Tracheal epithelial cell (primary cell): Measurements from ENCODE around the gene TNFRSF14. TPM values are rescaled to one million over a fixed set of nuclear protein-coding genes. Genes with fewer than 3 reads are reported as not detected.

ENCODE experiments used
- total RNA-seq: library from RNA; depleted of rRNA; stranded (reverse); fragments of >200 nt; gene quantifications from 2 replicates; pipeline ENCODE4 v1.2.1, GENCODE V29; 2014

TNFRSF14 gene
- 16.0 and 22.7 TPM in 2 replicates for total RNA-seq

GRCh38 chr1:2556277-2556677, at the start of gene TNFRSF14:
TSS of gene TNFRSF14 (plus strand) at chr1:2556371. CDS start at chr1:2556665, 294 bp downstream.

DNA sequence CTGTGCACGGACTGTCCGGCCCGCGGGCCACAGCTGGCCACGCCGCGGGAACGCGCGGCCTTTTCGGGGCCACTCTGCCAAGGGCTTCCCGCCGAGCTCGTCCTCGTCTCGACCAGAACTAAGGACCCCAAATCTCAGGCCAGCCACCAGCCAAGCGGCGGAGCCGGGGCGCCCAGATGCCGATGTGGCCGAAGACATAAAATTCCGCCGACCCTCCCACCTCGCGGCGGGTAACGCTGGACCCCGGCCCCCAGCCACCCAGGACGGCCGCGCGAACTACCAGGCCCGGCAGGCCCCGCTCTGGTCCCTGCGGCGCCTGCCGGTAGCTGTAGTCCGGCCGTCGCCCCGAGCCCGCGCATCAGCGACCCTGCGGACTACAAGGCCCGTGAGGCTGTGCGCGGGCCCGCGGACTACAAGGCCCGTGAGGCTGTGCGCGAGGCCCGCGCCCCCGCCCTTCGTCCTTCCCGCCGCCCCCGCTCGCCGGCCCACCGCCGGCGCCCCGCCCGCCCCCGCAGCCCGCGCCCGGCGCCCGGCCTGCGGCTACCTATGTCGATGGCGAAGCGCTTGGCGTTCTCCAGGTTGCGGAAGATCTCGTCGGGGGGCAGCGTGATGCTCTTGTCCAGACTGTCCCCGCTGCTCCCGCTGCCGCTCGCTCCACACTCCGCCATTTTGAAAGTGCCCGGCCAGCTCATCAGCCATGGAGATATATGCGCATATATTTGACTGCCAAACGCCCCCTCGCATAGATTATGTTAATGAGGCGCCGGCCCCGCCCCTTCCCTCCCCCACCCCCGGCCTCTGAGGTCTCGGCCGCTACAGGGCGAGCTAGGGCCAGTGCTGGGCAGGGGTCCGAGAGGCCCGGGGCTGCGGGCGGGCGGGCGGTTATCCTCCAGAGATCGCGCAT, 30.0 kb upstream of the TNFRSF14 start, which contains the start of gene PANK4:
Gene PANK4 (minus strand): TSS at position 677 of the 904 bp plus-strand sequence. CDS start 9 bp downstream, at position 668.

GRCh38 chr1:2529784-2530512, 26.2 kb upstream of the TNFRSF14 start, which contains the start of gene HES5:
TSS of gene HES5 (minus strand) at chr1:2530263. CDS start at chr1:2530164, 99 bp downstream.

DNA sequence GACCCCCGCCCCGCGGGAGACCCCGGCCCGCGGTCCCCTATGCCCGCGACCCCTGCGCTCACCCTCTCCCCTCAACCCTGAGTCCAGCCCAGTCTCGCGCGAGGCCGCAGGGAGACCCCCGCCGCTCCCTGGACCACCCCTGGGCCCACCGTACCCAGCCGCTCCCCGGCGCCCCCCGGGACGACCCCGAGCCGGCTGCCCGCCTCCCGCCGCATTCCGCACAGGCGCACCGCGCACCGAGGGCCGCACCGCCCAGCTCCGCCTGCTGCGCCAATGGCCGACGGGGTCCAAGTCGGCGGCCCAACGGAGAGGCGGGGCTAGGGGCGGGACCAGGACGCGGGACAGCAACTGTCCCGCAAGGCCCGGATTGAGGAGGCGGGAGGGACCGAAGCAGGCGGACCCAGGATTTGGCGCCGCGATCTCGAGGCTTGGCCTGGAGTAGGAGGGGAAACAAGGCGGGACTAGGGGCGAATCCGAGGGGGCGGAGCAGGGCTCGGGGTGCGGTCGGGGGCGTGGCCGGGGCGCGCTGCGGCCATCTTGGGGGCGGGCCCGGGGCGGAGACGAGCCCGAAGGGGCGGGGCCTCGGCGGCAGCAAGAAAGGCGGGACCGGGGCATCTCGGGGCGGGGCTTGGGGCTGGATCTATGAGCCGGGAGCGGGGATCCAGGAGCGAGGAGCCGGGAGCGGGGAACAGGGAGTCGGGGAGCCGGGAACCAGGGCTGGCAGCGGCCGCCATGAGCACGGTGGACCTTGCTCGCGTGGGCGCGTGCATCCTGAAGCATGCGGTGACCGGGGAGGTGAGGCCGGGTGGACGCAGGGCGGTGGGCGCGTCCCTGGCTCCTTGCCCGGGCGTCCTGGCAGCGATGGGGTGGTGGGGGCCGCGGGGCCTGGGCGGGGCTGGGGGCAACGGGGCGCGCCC, 30.2 kb downstream of the TNFRSF14 start, which contains the start of gene PRXL2B:
Gene PRXL2B (plus strand): TSS at position 624 of the 917 bp plus-strand sequence. CDS start 109 bp downstream, at position 733.

Other genes with a start within 250 kb of the TNFRSF14 start
- 4.9 and 7.2 TPM in 2 replicates for gene MORN1, start 164.8 kb upstream of the TNFRSF14 start, total RNA-seq
- gene RER1, start 164.5 kb upstream of the TNFRSF14 start, total RNA-seq: 59.8 and 66.5 TPM in 2 replicates
- gene PEX10, start 143.8 kb upstream of the TNFRSF14 start, total RNA-seq: 36.4 and 44.1 TPM in 2 replicates
- 91.0 and 107 TPM in 2 replicates for gene PLCH2, start 80.1 kb upstream of the TNFRSF14 start, total RNA-seq
- 29.6 and 41.1 TPM in 2 replicates for gene PANK4, start 29.8 kb upstream of the TNFRSF14 start, total RNA-seq
- gene HES5, start 26.1 kb upstream of the TNFRSF14 start, total RNA-seq: 2.2 and 5.1 TPM in 2 replicates
- gene PRXL2B, start 30.4 kb downstream of the TNFRSF14 start, total RNA-seq: 10.0 and 12.8 TPM in 2 replicates
- gene MMEL1, start 76.6 kb downstream of the TNFRSF14 start, total RNA-seq: 0.96 TPM in 1 of 2 replicates, not detected in the other
- under 0.01 TPM in 2 replicates for gene TTC34, start 245.3 kb downstream of the TNFRSF14 start, total RNA-seq